Stimulated activated CD4-positive, alpha-beta T cell treated with anti-CD3 and anti-CD28 coated beads, TNF-alpha, amount 100 ng/mL, for 4 hours (primary cell): ENCODE results near the gene MAPK14.
A peak's percentile ranks its signal among the peaks of the same experiment; 100 is the strongest.
"Not testable (repeated sequence)": the region's sequence is repeated elsewhere in the genome, so short reads cannot be mapped to it uniquely, and the experiment has no call there.

Experiments
- DNase-seq, 3 experiments: peaks; one replicate each; pipeline ENCODE4 v3.0.0-alpha.2; 2020; ENCODE audit warnings: low read depth in 3 of 3

The MAPK14 gene

GRCh38 chr6:36121787-36122494 is 94.3 kb downstream of the MAPK14 start:
- DNase-seq, result no peak

- no peak for DNase-seq
These were observed 95.1 kb downstream of the MAPK14 start for GRCh38 chr6:36122495-36123269.

- peak; percentile 64 to 81 (median 80) for DNase-seq
These were observed 95.9 kb downstream of the MAPK14 start for GRCh38 chr6:36123270-36124139.

GRCh38 chr6:36124346-36124745 is 96.7 kb downstream of the MAPK14 start:
- not testable (repeated sequence) for DNase-seq

- DNase-seq, result no peak
These were observed 97.3 kb downstream of the MAPK14 start for GRCh38 chr6:36124881-36125280.

GRCh38 chr6:36125575-36125974 is 98.0 kb downstream of the MAPK14 start:
- DNase-seq, result no peak

- no peak for DNase-seq
These were observed 98.5 kb downstream of the MAPK14 start for GRCh38 chr6:36126121-36126520.

- DNase-seq, result no peak
These were observed 99.2 kb downstream of the MAPK14 start for GRCh38 chr6:36126553-36127458.

- no peak for DNase-seq
These were observed 99.9 kb downstream of the MAPK14 start for GRCh38 chr6:36127462-36128016.

GRCh38 chr6:36128073-36128472 is 100.5 kb downstream of the MAPK14 start:
- no peak for DNase-seq

- no peak for DNase-seq
These were observed 101.2 kb downstream of the MAPK14 start for GRCh38 chr6:36128793-36129192.

- not testable (repeated sequence) for DNase-seq
These were observed 101.7 kb downstream of the MAPK14 start for GRCh38 chr6:36129334-36129733.

GRCh38 chr6:36129941-36130666 is 102.5 kb downstream of the MAPK14 start, which contains the start of gene MAPK13:
Gene MAPK13, plus strand, starts transcription at chr6:36130513. Its CDS starts 70 bp downstream, at chr6:36130583.
- peak in 2 of 3 experiments; percentile 16 to 41 for DNase-seq

- DNase-seq, result peak; percentile 45 to 62 (median 47)
These were observed 103.3 kb downstream of the MAPK14 start for GRCh38 chr6:36130667-36131510.

- DNase-seq, result peak in 2 of 3 experiments; percentile 21 to 30
These were observed 104.1 kb downstream of the MAPK14 start for GRCh38 chr6:36131511-36132245.

- DNase-seq, result no peak
These were observed 104.8 kb downstream of the MAPK14 start for GRCh38 chr6:36132246-36132895.

- DNase-seq, result no peak
These were observed 105.5 kb downstream of the MAPK14 start for GRCh38 chr6:36133148-36133547.

- DNase-seq, result no peak
These were observed 106.3 kb downstream of the MAPK14 start for GRCh38 chr6:36133912-36134311.
